ENCODE results near the gene CCDC88C.

Gene CCDC88C

DNA sequence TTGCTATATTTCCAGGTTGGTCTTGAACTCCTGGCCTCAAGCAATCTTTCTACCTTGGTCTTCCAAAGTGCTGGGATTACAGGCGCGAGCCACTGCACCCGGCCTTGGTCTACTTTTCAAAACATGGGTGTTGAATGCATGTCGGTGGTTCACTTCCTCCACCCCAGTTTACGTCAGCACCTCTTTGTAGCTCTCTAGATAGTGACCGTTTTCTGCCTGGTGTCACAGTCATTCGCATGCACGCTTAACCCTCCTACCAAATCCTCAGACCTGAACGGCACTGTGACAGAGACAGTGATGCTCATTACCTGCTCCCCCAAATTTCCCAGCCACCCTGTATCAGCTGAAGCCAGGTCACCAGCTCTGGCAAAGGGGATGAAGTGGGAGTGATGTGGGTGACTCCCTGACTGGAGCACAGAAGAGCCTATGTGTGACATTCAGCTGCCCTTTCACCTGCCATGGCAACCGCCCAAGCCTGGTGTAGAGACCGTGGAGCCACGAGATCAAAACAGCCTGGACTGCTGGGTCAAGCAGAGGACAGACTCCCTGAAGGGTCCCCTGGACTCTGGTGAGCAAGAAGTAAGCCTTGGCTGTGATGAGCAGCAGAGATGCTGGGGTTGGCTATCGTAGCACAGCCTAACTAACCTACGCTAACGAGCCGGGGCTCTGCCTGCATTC is 106.9 kb downstream of the CCDC88C start:
- DNase-seq (ENCODE audit: low spot score): no peak

DNA sequence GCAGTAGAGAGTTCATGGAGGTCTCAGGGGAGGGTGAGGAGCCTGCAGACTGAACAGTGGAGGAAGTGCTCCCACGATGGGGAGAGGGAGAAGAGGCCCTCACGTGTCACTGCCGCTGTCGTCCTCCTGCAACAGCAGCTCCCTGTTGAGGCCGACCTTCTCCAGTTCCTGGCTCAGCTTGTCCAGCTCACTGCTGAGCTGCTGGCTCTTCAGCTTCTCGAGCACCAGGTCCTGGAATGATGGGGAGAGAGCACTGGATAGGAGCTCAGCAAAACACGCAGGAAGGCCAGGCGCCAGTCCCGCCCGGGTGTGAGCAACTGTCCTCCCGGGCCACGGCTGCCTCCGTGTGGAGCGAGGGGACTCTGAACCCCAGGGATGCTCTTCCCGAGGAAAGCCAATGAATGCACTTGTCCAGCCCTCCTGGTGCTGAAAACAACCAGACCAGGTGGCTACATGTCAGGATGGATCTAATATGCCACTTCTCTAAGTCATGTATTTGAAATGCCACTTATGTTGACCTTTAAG is 107.8 kb downstream of the CCDC88C start:
- DNase-seq (ENCODE audit: low spot score): no peak

DNA sequence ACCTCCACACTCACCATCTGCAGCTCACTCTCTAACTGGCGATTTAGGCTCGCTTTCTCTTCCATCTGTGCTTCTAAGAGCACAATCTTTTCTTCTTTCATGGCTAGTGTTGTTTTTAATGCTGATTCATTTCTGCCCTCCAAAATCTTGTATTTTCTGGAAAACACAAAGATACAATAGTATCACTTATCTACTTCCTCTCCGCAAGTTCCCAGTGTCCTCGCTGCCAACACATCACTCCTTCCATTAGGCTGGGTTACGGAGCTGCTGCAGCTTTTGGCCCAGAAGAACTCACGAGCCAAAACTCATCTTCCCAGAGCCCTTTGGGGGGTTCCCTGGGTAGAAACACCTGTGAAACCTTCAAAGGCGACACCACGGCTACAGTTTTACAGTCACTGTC is 109.3 kb downstream of the CCDC88C start:
- DNase-seq (ENCODE audit: low spot score): no peak

DNA sequence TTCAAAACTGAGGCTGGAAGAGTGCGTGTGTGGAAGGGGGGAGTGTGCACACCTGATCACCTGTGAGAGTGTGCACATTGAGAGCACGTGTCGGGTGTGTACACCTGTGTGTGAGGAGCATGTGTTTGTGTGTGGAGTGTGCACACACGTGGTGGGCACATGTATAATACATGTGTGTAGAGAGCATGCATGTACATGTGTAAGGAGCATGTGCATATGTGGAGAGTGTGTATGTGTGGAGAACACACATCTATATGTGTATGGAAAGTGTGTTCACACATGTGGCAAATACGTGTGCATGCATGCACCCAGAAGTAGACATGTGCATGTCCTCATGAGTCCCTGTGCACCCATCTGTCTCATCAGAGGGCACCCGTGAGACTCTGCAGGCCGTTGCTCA is 110.0 kb downstream of the CCDC88C start:
- no peak for DNase-seq (ENCODE audit: low spot score)

DNA sequence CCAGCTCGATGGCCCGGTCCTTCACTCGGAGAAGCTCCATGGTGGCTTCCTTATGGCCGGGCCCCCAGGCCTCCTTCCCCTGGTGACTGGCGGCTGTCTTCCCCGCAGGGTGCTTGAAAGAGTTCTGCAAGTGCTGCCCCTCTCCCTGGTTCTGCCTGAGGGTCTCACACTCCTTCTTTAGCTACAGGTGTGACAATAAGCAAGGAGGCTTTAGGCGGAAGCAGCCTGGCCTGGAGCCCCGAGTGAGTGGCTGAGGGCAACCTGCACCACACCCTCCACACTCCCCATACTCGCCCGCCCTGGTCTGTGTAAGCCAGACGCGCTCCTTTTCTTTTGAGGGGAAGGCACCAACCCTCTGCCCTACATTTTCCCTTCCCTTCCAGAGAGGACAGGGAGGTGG is 110.6 kb downstream of the CCDC88C start:
- DNase-seq (ENCODE audit: low spot score): no peak

DNA sequence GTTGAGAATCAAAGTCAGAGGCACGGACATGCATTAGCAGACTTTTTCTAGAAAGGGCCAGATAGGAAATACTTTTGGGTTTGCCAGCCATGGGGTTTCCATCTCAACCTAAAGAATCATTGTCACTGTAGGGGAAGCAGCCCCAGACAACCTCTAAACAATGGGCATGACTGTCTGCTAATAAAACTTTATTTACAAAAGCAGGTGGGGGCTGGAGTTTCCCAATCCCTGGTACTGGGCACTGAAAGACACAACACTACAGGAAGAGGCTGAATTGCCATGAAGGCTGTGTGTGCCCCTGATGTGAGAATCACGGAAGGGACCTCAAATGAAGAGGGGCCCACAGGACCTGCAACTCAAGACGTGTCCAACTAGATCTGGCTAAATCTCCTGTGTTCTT is 111.1 kb downstream of the CCDC88C start:
- DNase-seq (ENCODE audit: low spot score): no peak

DNA sequence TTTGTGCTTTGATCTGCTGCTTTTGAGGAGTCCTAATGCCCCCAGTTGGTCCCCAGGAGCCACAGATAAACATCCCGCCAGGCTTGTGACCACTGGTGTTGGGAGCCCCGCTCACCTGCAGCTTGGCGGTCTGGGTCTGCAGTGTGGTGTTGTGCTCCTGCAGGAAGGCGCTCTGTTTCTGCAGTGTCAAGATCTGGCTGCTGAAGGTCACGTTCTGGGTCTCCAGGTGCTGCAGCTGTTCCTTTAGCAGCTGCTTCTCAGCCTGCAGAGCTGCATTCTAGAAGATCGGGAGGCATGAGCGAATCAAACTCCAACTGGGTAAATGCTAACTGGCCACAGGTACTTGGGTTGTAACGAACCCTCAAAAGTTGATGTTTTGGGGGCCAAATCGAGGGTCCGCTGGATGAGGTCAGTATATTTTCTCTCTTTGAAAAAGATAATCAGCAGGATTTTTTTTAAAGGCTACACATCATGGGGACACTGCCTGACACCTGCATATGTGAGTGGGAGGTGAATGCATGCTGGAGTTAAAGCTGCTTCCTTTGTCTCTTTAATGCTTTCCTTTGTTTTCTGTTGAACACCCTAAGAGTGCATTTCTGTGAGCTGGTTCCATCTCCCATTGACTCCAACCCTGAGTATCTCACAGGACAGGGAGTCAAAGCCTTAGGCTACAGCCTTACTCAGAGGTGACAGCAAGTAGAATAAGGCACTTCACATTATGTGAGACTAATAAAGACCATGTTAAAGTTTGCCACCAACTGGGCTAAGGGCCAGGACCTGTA is 111.8 kb downstream of the CCDC88C start:
- DNase-seq (ENCODE audit: low spot score): peak; percentile 30

DNA sequence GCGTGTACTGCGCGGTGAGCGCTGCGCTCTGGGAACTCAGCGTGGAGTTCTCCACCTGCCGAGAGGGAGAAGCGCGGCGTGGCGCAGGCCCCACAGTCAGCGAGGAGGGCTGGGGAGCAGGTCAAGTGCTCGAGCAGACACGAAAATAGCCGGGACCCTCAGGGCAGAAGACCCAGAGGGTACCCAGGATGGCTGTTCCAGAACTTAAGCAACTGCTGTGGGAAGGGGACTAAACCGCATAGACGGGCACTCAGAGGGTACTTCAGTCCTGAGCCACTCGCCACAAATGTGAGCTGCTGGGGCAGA is 113.7 kb downstream of the CCDC88C start:
- DNase-seq (ENCODE audit: low spot score): no peak

DNA sequence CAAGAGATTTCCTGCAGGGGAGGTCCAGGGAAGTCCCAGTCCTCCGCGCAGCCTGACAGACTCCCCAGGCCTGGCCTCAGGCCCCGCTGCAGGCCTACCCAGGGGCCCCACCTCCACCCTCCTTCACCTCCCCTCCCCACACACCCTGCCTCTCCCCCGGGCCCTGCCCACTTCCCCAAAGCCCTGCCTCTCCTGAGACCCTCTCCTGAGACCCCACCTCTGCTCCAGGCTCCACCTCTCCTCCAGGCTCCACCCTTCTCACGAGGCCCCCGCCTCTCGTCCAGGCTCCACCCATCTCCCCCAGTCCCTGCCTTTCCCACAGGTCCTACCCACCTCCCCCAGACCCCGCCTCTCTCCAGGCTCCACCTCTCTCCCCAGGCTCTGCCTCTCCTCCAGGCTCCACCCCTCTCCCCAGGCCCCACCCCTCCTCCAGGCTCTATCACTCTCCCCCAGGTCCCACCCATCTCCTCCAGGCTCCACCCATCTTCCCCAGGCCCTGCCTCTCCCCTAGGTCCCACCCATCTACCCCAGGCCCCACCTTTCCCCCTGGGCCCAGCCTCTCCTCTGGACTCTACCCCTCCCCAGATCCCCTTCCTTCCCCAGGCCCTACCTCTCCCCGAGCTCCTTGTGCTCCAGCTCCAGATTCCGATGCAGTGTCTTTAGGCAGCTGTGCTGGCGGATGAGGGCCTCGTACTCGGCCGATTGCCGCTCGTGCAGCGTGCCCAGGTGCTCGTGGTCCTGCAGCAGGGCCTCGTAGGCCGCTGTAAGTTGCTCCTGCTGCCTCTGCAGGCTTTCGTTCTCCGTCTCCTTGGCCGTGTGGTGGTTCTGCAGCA is 114.3 kb downstream of the CCDC88C start:
- peak; percentile 90 for DNase-seq (ENCODE audit: low spot score)

DNA sequence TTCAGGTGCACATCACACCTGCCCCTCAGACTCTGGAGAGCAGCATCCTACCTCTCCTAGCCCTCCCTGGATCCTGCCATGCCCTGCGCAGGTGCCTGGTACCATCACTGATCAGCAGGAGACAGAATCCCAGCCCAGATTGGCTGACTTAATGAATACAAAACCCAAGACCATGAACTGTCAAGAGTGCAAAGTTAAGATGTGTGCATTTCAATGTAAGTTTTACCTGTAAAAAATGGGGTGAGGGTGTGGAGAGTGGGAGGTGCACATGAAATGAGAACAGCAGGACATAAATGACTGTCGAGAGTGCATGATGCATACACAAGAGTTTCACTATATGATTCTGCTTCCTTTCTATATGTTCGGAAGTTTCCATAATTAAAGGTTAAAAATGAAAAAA is 115.2 kb downstream of the CCDC88C start:
- DNase-seq (ENCODE audit: low spot score): no peak

DNA sequence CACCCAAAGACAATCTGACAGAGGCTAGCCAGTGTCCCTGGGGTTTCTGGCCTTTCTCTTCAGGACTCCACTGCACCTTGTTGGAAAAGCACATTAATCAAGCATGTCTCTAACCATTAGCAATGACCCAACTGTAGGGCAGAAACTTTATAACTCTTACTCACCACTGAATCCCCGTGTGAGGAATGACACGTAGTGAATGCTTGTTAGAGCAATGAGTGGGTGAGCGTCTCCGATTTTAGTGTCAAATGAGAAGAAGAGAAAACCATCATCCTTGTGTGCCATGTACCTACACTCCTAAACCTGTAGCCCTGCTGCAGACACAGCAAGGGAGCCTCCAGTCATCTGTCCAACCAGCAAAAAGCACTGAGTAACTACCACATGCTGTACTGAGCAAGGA is 116.7 kb downstream of the CCDC88C start:
- no peak for DNase-seq (ENCODE audit: low spot score)

DNA sequence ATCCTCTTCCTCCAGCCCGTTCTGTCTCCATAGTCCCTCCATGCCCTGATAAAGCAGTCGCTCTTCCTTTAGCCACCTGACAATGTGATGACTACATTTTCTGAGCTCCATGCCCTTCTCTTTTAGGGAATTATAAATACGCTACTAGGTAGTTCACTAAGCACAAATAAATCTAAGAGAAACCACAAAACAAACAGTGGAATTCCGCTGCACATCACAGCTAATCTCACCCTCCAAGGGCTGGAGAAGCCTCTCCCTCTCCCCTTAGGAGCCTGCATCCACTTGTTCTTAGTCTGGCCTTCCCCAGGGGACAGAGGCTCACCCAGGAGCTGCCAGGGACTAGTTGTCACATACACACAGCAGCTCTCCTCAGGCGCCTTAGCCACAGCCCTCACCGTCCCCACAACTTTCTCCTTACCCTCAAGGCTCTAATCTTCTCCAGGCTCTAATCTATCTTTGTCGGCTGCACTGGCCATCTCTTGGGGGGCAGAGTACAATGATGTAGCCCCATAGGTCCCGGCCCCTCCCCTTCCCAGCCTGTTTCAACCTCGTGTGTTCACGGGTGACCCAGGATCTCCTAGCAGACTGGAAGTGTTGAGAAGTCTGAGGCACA is 117.2 kb downstream of the CCDC88C start:
- no peak for DNase-seq (ENCODE audit: low spot score)

DNA sequence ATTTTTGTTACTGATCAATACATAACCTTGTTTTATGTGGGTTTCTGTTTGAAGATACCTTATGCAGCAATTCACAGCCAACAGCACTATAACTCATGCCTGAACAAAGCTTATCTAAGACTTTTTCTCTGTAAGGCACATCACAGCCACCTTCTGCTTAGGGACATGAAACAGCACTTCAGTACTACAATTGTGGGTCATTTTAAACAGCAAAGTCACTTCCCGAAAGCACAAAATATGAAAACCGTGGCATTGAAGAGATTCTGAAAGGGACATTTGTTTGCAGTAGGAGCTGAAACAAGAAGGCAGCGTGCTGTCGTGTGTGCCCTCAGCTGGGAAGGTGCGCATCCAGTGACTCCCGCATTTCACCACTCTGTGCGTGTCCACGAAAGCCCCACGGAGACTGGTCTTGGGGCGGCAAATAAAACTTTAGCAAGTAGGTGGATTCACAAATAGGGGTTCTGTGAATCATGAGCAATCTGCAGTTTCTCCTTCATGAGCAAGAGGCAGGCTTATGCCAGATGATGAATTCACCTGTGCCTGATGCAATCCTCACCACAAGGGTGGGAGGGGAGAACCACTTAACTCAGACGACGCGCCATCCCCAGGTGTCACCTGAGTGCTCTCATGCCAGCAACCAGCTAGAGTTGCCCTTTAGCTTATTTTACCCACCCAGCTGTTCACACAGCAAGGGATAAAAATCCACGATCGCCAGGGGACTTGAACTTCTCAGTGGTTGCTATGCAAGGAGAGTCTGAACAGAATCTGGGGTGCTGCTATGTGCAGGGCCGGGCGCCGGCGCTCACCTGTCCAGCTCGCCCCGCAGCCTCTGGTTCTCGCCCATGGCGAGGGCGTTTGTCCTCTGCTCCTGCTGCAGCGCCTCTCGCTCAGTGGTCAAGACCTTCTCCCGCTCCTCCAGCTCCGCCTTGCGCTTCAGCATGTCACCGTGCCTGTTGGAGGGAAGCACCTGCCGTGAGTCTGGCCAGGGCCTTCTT is 118.2 kb downstream of the CCDC88C start:
- DNase-seq (ENCODE audit: low spot score): peak; percentile 39

DNA sequence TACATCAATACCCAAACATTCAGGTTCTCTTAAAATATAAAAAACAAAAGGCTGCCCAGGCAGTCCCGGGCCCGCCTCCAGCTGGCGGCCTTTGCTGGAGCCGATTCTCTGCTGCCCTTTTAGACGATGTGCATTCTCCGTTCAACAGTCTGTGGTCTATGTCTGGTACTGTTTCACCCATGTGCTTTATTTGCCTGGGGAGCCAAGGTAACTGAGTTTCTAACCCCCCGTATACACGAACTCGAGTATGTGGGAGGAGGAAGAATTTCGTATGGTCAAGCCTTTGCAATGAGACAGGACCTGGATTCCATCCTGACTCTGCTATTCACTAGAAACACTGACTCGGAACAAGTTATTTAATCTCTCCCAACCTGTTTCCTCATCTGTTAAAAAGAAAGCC is 119.0 kb downstream of the CCDC88C start:
- no peak for DNase-seq (ENCODE audit: low spot score)

DNA sequence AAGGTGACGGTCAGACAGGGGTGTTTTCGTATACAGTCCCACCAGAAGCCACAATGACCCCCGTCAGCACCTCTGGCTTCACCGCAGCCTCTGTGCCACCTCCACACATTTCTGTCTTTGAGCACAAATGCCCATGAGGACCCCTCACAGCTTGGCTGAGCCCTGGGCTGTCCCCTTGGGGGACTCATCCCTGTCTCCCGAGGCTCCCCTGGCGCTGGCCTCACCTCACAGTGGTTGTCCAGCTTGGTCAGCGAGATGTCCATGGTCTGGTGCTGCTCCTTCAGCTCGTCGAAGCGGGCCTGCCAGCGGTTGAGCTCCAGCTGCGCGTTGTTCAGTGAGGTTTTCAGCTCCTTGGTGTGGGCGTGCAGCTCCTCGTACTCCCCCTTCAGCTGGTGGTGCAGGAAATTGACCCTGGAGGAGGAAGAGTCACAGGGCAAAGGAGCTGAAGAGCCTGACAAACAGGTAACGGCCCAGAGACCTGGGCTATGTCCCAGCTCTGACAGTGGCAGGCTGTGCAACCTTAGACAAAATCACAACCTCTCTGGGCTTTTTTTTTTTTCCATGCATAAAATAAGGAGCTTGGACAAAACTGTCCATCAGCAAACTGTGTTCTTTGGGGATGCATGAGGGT is 120.4 kb downstream of the CCDC88C start:
- DNase-seq (ENCODE audit: low spot score): no peak

DNA sequence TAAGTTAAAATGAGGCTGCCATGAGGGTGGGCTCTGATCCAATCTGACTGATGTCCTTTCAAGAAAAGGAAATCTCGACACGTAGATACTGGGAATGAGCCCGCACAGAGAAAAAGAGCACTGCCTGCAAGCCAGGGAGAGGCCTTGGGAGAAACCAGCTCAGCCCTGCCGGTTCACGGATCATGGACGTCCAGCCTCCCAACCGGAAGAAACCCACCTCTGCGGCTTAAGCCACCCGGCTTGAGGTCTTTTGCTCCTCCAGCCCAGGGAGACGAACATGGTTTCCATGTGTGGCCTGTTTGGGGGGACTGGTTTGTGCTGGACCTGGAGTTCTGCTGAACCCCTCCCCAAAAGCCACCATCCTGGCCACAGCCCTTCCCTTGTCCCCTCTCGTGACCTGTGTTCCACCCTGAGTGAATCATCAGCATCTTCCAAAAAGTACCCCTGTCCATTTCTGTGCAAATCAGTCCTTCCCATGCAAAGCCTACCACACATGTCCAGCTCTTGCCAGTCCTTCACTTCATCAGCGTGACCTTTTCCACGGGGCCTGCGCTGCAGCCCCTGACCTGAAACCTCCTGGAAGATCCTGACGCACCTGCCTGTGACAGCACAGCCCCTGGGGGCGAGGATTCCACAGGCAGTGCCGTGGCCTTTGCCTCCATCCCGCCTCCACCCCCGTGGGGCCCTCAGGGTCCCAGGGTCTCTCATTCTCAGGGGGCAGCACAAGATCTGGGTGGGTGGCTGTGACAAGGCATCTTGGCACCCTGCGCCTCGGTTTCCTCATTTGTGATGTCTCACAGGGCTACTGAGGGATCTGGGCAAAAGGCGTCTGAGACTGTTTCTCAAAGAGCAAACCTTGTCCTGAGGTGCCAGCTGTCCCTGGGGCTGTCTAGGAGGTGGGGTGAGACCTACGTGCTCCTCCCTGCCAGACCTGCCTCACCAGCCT is 121.5 kb downstream of the CCDC88C start:
- no peak for DNase-seq (ENCODE audit: low spot score)

DNA sequence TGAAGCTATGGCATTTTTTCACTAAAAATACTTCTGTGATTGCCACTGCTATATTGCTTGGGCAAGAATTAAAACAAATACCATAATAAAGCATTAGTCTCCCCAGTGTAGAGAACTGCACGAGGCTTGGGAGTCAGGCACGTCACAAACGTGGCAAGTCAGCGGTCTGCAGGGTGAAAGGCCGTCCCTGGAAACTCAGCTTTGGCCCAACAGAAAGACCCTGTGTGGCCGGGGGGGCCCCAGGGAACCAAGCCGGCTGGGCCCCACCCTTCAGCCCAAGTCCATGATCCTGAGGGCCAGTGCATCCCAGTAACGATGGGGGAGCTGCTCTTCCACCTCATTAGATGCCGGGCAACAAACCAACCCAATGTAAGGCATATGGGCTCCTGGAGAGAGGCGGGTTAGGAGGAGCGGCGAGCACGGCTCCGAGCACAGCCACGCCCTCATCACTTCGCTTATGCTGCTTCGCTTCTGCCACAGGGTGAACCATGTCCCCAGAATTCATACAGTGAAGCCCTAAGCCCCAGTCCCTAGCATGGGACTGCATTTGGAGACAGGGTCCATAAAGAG is 122.3 kb downstream of the CCDC88C start:
- no peak for DNase-seq (ENCODE audit: low spot score)

DNA sequence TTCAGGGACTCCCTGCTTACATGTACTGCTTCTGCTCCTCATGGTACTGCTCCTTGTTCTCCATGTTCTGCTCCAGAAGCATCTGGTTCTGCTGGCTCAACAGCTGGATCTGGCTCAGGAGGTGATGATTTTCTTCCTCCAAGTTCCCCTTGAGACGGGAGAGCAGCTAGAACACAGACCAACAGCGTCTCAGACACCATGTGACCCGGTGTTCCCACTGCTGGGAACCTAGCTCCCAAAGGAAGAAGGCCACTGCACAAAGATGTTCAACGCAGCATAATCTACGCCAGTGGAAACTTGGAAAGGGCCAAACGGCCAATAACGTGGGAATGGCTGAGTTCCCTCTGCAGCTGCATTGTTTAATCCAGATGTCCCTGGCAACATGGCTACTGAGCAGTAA is 123.5 kb downstream of the CCDC88C start:
- no peak for DNase-seq (ENCODE audit: low spot score)

DNA sequence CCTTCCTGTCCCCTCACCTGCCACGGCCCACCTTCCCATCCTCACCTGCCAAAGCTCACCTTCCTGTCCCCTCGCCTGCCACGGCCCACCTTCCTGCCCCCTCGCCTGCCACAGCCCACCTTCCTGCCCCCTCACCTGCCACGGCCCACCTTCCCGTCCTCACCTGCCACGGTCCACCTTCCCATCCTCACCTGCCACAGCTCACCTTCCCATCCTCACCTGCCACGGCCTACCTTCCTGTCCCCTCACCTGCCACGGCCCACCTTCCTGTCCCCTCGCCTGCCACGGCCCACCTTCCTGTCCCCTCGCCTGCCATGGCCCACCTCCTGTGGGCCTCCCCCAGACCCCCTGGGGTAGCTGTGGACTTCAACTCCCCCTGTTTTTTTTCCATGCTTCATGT is 124.3 kb downstream of the CCDC88C start:
- no peak for DNase-seq (ENCODE audit: low spot score)

Data from NAMALWA (cell line).